Ishikawa (cell line): ENCODE data around the gene KARS1.

Experiments used
- MAX ChIP-seq: IDR thresholded peaks from 2 replicates; pipeline ENCODE4 v1.6.1; 2012
- REST ChIP-seq: IDR thresholded peaks from 2 replicates; pipeline ENCODE4 v1.6.1; 2012; ENCODE audit warnings: low read depth, mild to moderate bottlenecking
- YY1 ChIP-seq: IDR thresholded peaks from 2 replicates; pipeline ENCODE4 v1.6.1; 2012; ENCODE audit warnings: low read depth

- TF ChIP-seq MAX, result peak; percentile 25; the same call in 1 of the 2 replicates
- TF ChIP-seq REST, result no peak
- peak; percentile 94 for TF ChIP-seq YY1
Observed at GRCh38 chr16:75647492-75648264, at the start of gene KARS1, which contains the start of gene TERF2IP.
